Measurements from ENCODE around the gene GMNN.

GMNN gene

DNA sequence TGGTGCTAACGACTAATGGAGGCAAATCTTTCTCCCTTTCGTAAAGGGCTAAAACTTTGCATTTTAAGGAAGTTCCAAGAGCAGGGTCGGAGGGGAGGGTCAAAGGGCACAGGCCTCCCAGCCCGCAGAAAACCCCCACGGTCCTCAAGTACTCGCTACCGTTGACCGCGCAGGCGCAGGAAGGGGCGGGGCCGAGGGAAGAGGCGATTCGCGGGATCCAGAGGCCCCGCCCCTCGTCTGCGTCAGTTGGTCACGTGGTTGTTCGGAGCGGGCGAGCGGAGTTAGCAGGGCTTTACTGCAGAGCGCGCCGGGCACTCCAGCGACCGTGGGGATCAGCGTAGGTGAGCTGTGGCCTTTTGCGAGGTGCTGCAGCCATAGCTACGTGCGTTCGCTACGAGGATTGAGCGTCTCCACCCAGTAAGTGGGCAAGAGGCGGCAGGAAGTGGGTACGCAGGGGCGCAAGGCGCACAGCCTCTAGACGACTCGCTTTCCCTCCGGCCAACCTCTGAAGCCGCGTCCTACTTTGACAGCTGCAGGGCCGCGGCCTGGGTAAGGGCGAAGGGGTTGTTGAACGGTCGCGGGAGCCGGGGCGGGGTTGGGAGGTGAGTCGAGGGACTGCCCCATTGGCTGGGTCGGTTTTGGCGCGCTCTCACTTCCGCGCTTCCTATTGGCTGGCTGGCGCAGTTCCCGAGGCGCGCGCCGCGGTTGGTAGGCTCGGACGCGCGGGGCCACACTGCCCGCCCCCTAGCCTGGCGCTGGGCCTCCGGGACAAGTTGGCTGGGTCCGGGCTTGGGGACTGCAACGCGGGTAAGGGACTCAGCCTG, at the start of gene GMNN (continued):
- TF ChIP-seq, protein P1, sequence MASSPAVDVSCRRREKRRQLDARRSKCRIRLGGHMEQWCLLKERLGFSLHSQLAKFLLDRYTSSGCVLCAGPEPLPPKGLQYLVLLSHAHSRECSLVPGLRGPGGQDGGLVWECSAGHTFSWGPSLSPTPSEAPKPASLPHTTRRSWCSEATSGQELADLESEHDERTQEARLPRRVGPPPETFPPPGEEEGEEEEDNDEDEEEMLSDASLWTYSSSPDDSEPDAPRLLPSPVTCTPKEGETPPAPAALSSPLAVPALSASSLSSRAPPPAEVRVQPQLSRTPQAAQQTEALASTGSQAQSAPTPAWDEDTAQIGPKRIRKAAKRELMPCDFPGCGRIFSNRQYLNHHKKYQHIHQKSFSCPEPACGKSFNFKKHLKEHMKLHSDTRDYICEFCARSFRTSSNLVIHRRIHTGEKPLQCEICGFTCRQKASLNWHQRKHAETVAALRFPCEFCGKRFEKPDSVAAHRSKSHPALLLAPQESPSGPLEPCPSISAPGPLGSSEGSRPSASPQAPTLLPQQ (tag by site-specific recombination; IDR thresholded peaks at IDR 0.05) = peak; percentile 94
- TF ChIP-seq ZFP37 (tag by site-specific recombination; IDR thresholded peaks at IDR 0.05) (peak; percentile 99), ZNF394 (tag by site-specific recombination; IDR thresholded peaks at IDR 0.05; ENCODE audit: borderline replicate concordance) (peak; percentile 94), ZBTB21 (tag by site-specific recombination; IDR thresholded peaks at IDR 0.05) (peak; percentile 64), ZNF350 (tag by site-specific recombination; IDR thresholded peaks at IDR 0.05) (no peak), SP7 (tag by site-specific recombination; IDR thresholded peaks at IDR 0.05) (peak; percentile 94), ZNF16 (tag by site-specific recombination; IDR thresholded peaks at IDR 0.05; ENCODE audit: low read depth) (peak; percentile 28; the same call in 1 of the 2 replicates), ZNF354C (tag by site-specific recombination; IDR thresholded peaks at IDR 0.05; ENCODE audit: borderline replicate concordance, low read depth) (no peak), ZNF211 (tag by site-specific recombination; IDR thresholded peaks at IDR 0.05; ENCODE audit: low read depth) (no peak), ZXDB (tag by site-specific recombination; IDR thresholded peaks at IDR 0.05) (peak; percentile 99), ZNF548 (tag by site-specific recombination; IDR thresholded peaks at IDR 0.05) (no peak), ZNF626 (tag by site-specific recombination; IDR thresholded peaks at IDR 0.05) (no peak), ZNF530 (tag by site-specific recombination; IDR thresholded peaks at IDR 0.05; ENCODE audit: low read depth) (no peak), SCRT1 (tag by site-specific recombination; IDR thresholded peaks at IDR 0.05; ENCODE audit: borderline replicate concordance) (no peak; the same call in 1 of the 2 replicates), ZNF423 (tag by site-specific recombination; IDR thresholded peaks at IDR 0.05) (no peak), ZNF138 (tag by site-specific recombination; IDR thresholded peaks at IDR 0.05; ENCODE audit: borderline replicate concordance) (no peak), ZIC2 (tag by site-specific recombination; IDR thresholded peaks at IDR 0.05) (0 out of 2 replicates have a peak, but pooled peaks have one; percentile 16), GLIS1 (tag by site-specific recombination; IDR thresholded peaks at IDR 0.05) (peak; percentile 77)
- TF ChIP-seq, protein P2, sequence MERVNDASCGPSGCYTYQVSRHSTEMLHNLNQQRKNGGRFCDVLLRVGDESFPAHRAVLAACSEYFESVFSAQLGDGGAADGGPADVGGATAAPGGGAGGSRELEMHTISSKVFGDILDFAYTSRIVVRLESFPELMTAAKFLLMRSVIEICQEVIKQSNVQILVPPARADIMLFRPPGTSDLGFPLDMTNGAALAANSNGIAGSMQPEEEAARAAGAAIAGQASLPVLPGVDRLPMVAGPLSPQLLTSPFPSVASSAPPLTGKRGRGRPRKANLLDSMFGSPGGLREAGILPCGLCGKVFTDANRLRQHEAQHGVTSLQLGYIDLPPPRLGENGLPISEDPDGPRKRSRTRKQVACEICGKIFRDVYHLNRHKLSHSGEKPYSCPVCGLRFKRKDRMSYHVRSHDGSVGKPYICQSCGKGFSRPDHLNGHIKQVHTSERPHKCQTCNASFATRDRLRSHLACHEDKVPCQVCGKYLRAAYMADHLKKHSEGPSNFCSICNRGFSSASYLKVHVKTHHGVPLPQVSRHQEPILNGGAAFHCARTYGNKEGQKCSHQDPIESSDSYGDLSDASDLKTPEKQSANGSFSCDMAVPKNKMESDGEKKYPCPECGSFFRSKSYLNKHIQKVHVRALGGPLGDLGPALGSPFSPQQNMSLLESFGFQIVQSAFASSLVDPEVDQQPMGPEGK (tag by site-specific recombination; IDR thresholded peaks at IDR 0.05) = peak; percentile 87
- TF ChIP-seq, protein P3, sequence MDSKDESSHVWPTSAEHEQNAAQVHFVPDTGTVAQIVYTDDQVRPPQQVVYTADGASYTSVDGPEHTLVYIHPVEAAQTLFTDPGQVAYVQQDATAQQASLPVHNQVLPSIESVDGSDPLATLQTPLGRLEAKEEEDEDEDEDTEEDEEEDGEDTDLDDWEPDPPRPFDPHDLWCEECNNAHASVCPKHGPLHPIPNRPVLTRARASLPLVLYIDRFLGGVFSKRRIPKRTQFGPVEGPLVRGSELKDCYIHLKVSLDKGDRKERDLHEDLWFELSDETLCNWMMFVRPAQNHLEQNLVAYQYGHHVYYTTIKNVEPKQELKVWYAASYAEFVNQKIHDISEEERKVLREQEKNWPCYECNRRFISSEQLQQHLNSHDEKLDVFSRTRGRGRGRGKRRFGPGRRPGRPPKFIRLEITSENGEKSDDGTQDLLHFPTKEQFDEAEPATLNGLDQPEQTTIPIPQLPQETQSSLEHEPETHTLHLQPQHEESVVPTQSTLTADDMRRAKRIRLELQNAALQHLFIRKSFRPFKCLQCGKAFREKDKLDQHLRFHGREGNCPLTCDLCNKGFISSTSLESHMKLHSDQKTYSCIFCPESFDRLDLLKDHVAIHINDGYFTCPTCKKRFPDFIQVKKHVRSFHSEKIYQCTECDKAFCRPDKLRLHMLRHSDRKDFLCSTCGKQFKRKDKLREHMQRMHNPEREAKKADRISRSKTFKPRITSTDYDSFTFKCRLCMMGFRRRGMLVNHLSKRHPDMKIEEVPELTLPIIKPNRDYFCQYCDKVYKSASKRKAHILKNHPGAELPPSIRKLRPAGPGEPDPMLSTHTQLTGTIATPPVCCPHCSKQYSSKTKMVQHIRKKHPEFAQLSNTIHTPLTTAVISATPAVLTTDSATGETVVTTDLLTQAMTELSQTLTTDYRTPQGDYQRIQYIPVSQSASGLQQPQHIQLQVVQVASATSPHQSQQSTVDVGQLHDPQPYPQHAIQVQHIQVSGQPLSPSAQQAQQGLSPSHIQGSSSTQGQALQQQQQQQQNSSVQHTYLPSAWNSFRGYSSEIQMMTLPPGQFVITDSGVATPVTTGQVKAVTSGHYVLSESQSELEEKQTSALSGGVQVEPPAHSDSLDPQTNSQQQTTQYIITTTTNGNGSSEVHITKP (tag by site-specific recombination; IDR thresholded peaks at IDR 0.05) = peak; percentile 89
- TF ChIP-seq, protein P4, sequence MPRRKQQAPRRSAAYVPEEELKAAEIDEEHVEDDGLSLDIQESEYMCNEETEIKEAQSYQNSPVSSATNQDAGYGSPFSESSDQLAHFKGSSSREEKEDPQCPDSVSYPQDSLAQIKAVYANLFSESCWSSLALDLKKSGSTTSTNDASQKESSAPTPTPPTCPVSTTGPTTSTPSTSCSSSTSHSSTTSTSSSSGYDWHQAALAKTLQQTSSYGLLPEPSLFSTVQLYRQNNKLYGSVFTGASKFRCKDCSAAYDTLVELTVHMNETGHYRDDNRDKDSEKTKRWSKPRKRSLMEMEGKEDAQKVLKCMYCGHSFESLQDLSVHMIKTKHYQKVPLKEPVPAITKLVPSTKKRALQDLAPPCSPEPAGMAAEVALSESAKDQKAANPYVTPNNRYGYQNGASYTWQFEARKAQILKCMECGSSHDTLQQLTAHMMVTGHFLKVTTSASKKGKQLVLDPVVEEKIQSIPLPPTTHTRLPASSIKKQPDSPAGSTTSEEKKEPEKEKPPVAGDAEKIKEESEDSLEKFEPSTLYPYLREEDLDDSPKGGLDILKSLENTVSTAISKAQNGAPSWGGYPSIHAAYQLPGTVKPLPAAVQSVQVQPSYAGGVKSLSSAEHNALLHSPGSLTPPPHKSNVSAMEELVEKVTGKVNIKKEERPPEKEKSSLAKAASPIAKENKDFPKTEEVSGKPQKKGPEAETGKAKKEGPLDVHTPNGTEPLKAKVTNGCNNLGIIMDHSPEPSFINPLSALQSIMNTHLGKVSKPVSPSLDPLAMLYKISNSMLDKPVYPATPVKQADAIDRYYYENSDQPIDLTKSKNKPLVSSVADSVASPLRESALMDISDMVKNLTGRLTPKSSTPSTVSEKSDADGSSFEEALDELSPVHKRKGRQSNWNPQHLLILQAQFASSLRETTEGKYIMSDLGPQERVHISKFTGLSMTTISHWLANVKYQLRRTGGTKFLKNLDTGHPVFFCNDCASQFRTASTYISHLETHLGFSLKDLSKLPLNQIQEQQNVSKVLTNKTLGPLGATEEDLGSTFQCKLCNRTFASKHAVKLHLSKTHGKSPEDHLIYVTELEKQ (tag by site-specific recombination; IDR thresholded peaks at IDR 0.05; ENCODE audit: borderline replicate concordance) = peak; percentile 54; the same call in 1 of the 2 replicates
- TF ChIP-seq, protein P5, sequence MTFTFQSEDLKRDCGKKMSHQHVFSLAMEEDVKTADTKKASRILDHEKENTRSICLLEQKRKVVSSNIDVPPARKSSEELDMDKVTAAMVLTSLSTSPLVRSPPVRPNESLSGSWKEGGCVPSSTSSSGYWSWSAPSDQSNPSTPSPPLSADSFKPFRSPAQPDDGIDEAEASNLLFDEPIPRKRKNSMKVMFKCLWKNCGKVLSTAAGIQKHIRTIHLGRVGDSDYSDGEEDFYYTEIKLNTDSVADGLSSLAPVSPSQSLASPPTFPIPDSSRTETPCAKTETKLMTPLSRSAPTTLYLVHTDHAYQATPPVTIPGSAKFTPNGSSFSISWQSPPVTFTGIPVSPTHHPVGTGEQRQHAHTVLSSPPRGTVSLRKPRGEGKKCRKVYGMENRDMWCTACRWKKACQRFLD (tag by site-specific recombination; IDR thresholded peaks at IDR 0.05) = no peak
- TF ChIP-seq, protein P6, sequence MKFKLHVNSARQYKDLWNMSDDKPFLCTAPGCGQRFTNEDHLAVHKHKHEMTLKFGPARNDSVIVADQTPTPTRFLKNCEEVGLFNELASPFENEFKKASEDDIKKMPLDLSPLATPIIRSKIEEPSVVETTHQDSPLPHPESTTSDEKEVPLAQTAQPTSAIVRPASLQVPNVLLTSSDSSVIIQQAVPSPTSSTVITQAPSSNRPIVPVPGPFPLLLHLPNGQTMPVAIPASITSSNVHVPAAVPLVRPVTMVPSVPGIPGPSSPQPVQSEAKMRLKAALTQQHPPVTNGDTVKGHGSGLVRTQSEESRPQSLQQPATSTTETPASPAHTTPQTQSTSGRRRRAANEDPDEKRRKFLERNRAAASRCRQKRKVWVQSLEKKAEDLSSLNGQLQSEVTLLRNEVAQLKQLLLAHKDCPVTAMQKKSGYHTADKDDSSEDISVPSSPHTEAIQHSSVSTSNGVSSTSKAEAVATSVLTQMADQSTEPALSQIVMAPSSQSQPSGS (tag by site-specific recombination; IDR thresholded peaks at IDR 0.05; ENCODE audit: low read depth) = no peak
- TF ChIP-seq, protein P7, sequence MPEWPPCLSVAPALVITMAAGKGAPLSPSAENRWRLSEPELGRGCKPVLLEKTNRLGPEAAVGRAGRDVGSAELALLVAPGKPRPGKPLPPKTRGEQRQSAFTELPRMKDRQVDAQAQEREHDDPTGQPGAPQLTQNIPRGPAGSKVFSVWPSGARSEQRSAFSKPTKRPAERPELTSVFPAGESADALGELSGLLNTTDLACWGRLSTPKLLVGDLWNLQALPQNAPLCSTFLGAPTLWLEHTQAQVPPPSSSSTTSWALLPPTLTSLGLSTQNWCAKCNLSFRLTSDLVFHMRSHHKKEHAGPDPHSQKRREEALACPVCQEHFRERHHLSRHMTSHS (tag by site-specific recombination; IDR thresholded peaks at IDR 0.05) = no peak
